ENCODE data around the gene PRR14. TPM values are rescaled to one million over a fixed set of nuclear protein-coding genes. Genes with fewer than 3 reads are reported as not detected.
"Not testable (repeated sequence)": the region's sequence is repeated elsewhere in the genome, so short reads cannot be mapped to it uniquely, and the experiment has no call there.

PRR14 gene
- polyA plus RNA-seq, 1 of the 3 experiments (the other 2 are of a cell fraction) = 13.5 TPM

DNA sequence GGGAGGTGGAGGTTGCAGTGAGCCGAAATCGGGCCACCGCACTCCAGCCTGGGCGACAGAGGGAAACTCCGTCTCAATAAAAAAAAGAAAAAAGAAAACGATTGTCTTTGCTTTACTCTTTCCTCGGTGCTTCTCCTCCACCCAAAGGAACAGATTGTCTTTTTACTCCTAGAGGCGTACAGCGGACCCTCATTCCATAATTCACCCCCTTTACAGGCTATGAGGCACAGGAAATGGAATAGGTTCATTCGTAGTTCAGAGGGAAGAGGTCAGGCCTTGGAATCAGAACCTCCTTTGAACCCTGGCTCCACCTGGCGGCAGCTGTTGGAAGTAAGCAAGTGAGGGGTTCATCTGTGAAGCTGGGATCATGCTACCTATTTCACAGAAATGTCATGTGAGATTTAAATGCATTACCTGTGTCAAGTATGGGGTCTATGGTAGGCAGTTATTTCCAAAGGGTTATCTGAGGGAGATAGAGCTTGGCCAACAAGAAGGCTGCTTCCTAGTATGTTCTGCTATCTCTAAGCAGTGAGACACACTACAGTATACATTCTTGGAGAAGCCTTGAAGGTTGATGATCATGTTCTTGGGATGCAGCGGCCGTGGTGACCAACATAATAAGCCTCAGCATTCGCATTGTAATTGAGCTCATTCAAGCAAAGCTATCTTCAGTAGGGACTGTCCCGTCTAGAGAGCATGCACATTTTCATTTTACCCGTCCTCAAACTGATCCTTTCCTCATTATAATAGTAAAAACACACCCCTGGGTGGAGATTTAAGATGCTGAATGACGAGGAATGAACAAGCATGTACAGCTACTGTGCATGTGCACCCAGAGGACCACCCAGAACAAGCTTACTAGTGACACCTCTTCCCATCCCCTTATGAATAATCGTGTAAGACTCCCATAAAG, 21.9 kb upstream of the PRR14 start:
- Histone ChIP-seq H3K9me2 (no peaks in the 10 kb centered on the region), H3F3A (replicated peaks; ENCODE audit: insufficient read depth) (peaks cover 3% of the 10 kb centered on the region), H4K20me1 (ENCODE audit: insufficient read depth) (no peaks in the 10 kb centered on the region), H2AFZ (ENCODE audit: low read depth) (peak overlapping the region; percentile 90), H3K27me3 (ENCODE audit: insufficient read depth) (no peaks in the 10 kb centered on the region), H3K4me3 (ENCODE audit: low read depth in 2 of 2, low read length in 1 of 2) (peak overlapping the region in 1 of 2 experiments; percentile 4; a peak in 1 of 4 replicates), H3K4me1 (ENCODE audit: control insufficient read depth in 1 of 2, insufficient read depth in 2 of 2, low read depth in 1 of 2, low read length in 1 of 2) (no peaks in the 10 kb centered on the region), H3K9ac (no peak overlapping the region), H3K27ac (ENCODE audit: low read depth in 2 of 2, low read length in 1 of 2) (no peak overlapping the region), H3K4me2 (no peak overlapping the region), H3K36me3 (replicated peaks in 1 of 2; ENCODE audit: control insufficient read depth in 1 of 2, insufficient read depth in 2 of 2, low read length in 1 of 2) (no peaks in the 10 kb centered on the region), H3K9me3 (no peaks in the 10 kb centered on the region), H3K79me2 (ENCODE audit: insufficient read depth) (peaks cover 3% of the 10 kb centered on the region; the same call in 1 of the 2 replicates)
- peak; percentile 74 for DNase-seq
- CTCF ChIA-PET = interaction anchor here (0.7 to 7.8 kb wide), 35 partner anchors 9 to 233 kb away, joined by 3 to 65 read pairs (median 4); partner anchors contain the start of genes DCTPP1, PRR14, ZNF48 and ZNF688
- TF ChIP-seq RXRA (IDR thresholded peaks at IDR 0.05; ENCODE audit: borderline replicate concordance, low read depth) = peak; percentile 87
- TF ChIP-seq, protein P1, sequence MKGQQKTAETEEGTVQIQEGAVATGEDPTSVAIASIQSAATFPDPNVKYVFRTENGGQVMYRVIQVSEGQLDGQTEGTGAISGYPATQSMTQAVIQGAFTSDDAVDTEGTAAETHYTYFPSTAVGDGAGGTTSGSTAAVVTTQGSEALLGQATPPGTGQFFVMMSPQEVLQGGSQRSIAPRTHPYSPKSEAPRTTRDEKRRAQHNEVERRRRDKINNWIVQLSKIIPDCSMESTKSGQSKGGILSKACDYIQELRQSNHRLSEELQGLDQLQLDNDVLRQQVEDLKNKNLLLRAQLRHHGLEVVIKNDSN (IDR thresholded peaks at IDR 0.05; ENCODE audit: borderline replicate concordance, low read depth) = no peak
- no peak for TF ChIP-seq FOXM1 (IDR thresholded peaks at IDR 0.05; ENCODE audit: low read depth)
- peak; percentile 88 for TF ChIP-seq SMC3 (IDR thresholded peaks at IDR 0.05; ENCODE audit: low read depth, low read length)
- no peak for TF ChIP-seq TEAD4 (IDR thresholded peaks at IDR 0.05; ENCODE audit: borderline replicate concordance, insufficient read depth)
- TF ChIP-seq, protein P2, sequence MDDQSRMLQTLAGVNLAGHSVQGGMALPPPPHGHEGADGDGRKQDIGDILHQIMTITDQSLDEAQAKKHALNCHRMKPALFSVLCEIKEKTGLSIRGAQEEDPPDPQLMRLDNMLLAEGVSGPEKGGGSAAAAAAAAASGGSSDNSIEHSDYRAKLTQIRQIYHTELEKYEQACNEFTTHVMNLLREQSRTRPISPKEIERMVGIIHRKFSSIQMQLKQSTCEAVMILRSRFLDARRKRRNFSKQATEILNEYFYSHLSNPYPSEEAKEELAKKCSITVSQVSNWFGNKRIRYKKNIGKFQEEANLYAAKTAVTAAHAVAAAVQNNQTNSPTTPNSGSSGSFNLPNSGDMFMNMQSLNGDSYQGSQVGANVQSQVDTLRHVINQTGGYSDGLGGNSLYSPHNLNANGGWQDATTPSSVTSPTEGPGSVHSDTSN (IDR thresholded peaks at IDR 0.05) = no peak
- TF ChIP-seq, protein P3, sequence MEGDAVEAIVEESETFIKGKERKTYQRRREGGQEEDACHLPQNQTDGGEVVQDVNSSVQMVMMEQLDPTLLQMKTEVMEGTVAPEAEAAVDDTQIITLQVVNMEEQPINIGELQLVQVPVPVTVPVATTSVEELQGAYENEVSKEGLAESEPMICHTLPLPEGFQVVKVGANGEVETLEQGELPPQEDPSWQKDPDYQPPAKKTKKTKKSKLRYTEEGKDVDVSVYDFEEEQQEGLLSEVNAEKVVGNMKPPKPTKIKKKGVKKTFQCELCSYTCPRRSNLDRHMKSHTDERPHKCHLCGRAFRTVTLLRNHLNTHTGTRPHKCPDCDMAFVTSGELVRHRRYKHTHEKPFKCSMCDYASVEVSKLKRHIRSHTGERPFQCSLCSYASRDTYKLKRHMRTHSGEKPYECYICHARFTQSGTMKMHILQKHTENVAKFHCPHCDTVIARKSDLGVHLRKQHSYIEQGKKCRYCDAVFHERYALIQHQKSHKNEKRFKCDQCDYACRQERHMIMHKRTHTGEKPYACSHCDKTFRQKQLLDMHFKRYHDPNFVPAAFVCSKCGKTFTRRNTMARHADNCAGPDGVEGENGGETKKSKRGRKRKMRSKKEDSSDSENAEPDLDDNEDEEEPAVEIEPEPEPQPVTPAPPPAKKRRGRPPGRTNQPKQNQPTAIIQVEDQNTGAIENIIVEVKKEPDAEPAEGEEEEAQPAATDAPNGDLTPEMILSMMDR (IDR thresholded peaks at IDR 0.05) = peak; percentile 91
- no peak for TF ChIP-seq NFIC (IDR thresholded peaks at IDR 0.05; ENCODE audit: borderline replicate concordance)
- TF ChIP-seq FOSL2 (IDR thresholded peaks at IDR 0.05; ENCODE audit: borderline replicate concordance, low read depth) = no peak
- TF ChIP-seq RAD21 (IDR thresholded peaks at IDR 0.05; ENCODE audit: low read length) = peak; percentile 87
- no peak for TF ChIP-seq YY1 (IDR thresholded peaks at IDR 0.05; ENCODE audit: low read depth)
- TF ChIP-seq GABPA (IDR thresholded peaks at IDR 0.05; ENCODE audit: low read depth) = peak; percentile 38; the same call in 1 of the 2 replicates
- WGBS (ENCODE audit: low lambda C conversion rate) = 43% methylated on average over 18 of the region's 18 CpGs
- POLR2A ChIA-PET = interaction anchor here (0.8 kb wide), 1 partner anchor 18 kb away, joined by 3 read pairs; the partner anchor contains the start of gene ZNF689

DNA sequence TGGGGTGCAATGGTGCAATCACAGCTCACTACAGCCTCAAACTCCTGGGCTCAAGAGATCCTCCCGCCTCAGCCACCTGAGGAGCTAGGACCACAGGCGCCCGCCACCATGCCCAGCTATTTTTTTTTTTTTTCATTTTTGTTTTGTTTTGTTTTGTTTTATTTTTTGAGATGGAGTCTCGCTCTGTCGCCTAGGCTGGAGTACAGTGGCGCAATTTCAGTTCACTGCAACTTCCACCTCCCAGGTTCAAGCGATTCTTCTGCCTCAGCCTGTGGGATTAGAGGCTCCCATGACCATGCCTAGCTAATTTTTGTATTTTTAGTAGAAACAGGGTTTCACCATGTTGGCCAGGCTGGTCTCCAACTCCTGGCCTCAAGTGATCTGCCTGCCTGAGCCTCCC, 18.3 kb upstream of the PRR14 start:
- 98% methylated on average over 7 of the region's 7 CpGs for WGBS (ENCODE audit: low lambda C conversion rate)
- not testable (repeated sequence) for H3F3A ChIP-seq (replicated peaks; ENCODE audit: insufficient read depth); DNase-seq

More for the DNA sequence above, 18.3 kb upstream of the PRR14 start:
- not testable (repeated sequence) for H3K4me2 ChIP-seq; H3K4me1 ChIP-seq (ENCODE audit: control insufficient read depth in 1 of 2, insufficient read depth in 2 of 2, low read depth in 1 of 2, low read length in 1 of 2); H3K36me3 ChIP-seq (replicated peaks in 1 of 2; ENCODE audit: control insufficient read depth in 1 of 2, insufficient read depth in 2 of 2, low read length in 1 of 2); H2AFZ ChIP-seq (ENCODE audit: low read depth); H3K9ac ChIP-seq; H3K9me2 ChIP-seq; H4K20me1 ChIP-seq (ENCODE audit: insufficient read depth); H3K4me3 ChIP-seq (ENCODE audit: low read depth in 2 of 2, low read length in 1 of 2); H3K27me3 ChIP-seq (ENCODE audit: insufficient read depth); H3K9me3 ChIP-seq; H3K27ac ChIP-seq (ENCODE audit: low read depth in 2 of 2, low read length in 1 of 2)
- POLR2A ChIA-PET = interaction anchor here (0.6 to 1.5 kb wide), 2 partner anchors 41 to 60 kb away, joined by 4 read pairs; no protein-coding TSS in a partner anchor
- CTCF ChIA-PET = interaction anchor here (1.8 kb wide), 1 partner anchor 202 kb away, joined by 6 read pairs; the partner anchor contains the start of gene DCTPP1
- H3K79me2 ChIP-seq (ENCODE audit: insufficient read depth) = peaks cover 23% of the 10 kb centered on the region

Measured in SK-N-SH (cell line).